ENCODE data around the gene NGDN. TPM values are rescaled to one million over a fixed set of nuclear protein-coding genes. Genes with fewer than 3 reads are reported as not detected.

Gene NGDN
- total RNA-seq, 3 donors from 2014 or later, result 115 to 120 (median 117) TPM

DNA sequence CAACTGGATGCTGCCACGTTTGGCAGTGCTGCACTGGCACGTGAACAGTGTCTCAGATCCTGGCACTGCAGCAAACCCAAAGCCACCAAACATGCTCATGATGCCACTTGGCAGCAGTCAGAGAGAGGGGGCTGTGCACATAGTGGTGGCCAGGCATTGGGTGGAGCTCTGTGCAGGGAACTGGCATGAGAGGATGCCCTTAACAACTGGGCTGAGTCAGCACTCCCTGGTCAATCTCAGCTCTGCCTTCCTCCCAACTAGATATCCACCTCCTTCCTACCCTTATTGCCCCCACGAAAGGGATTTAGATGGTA, 45.1 kb downstream of the NGDN start:
- DNase-seq, result no peak
- H3K36me3 Mint-ChIP-seq (ENCODE audit: insufficient read depth), result peaks cover 5% of the 10 kb centered on the region
- no peak for ATAC-seq
- H3K4me1 Mint-ChIP-seq (ENCODE audit: low read depth), result peaks cover 6% of the 10 kb centered on the region
- no peaks in the 10 kb centered on the region for H3K9me3 Mint-ChIP-seq
- H3K4me3 Mint-ChIP-seq, result no peak overlapping the region
- H3K27me3 Mint-ChIP-seq (ENCODE audit: low read depth), result no peaks in the 10 kb centered on the region

DNA sequence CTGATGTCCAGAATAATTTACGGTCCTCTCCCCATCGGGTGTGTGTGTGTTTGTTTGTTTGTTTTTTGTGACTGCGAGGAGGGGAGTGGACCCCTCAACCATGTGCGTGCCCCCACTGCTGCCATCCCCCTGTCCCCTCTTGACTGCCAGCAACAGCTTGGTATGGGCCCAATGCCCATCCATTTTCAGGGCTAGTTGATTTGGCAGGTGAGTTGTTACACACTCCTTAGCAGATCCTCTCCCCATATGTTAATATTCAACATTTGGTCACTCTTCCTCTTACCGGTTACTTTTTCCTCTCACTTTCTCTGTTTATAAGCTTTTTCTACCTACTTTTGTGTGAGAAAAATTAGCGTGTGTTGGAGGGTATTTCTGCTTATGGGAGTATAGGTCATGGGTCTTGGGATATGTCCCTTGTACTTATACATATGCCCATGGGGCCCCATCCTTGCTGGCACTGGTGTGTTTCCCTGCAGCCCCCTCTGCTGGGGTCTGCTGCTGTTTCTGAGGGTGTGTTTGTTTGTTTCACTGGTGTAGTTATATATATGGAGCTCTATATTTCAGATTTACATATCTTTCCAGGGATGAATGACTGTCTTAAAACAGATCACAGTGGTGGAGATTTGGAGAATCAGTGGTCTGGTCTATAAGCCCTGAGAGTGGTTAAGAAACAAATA, 48.3 kb downstream of the NGDN start:
- no peak for ATAC-seq
- peaks cover 2% of the 10 kb centered on the region for H3K36me3 Mint-ChIP-seq (ENCODE audit: insufficient read depth)
- no peak for DNase-seq
- no peaks in the 10 kb centered on the region for H3K9me3 Mint-ChIP-seq
- no peak overlapping the region for H3K4me3 Mint-ChIP-seq
- H3K4me1 Mint-ChIP-seq (ENCODE audit: low read depth), result no peaks in the 10 kb centered on the region
- no peaks in the 10 kb centered on the region for H3K27me3 Mint-ChIP-seq (ENCODE audit: low read depth)

DNA sequence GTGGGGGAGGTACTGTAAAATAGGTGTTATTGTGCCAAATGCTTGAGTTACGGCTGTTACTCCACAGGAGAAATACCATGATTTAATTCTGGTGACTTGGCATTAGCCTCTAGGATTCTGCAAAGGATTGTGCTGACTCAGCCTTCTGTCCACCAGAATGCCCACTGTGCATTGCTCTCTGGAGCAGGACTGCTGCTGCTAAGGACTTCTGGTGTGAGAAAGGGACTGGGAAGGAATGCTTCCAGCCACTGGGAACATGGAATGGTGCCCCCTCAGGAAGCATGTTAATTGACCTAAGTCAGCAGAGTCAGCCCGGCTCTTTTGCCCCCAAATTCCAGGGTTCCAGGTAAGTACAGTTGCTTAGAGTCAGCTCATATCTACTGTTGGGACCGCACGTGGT, 49.2 kb downstream of the NGDN start:
- H3K36me3 Mint-ChIP-seq (ENCODE audit: insufficient read depth), result peaks cover 2% of the 10 kb centered on the region
- H3K4me3 Mint-ChIP-seq, result no peak overlapping the region
- H3K9me3 Mint-ChIP-seq, result no peaks in the 10 kb centered on the region
- no peak for DNase-seq
- no peaks in the 10 kb centered on the region for H3K27me3 Mint-ChIP-seq (ENCODE audit: low read depth)
- ATAC-seq, result no peak
- no peaks in the 10 kb centered on the region for H3K4me1 Mint-ChIP-seq (ENCODE audit: low read depth)

DNA sequence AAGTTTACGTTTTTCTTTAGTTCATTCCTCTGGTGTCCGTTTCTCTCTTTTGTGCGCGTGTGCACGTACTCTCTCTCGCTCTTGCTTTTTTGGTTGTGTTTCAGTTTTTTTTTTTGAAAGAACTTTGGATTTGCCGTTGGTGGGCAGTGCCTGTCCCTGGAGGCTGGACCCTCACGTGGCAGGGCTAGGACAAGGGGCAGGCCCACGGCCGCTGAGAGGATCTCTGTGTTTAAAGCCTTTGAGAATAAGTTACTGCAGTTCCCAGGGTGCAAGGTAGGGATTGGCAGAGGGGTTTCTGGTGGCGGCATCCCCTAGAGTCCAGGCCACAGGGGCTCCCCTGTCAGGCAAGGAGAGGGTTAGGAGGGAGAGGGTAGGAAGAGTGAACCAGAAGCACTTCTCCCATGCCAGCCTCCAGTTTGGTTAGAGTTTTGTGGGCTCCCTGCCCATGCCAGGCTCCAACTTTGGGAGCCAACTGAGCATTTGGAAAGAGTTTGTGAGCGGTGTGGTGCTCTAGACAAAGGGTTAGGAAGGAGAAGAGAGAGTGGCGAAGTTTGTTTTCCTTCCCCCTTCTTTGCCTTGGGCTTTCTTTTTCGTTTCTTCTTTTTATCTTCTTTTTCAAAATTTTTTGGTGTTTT, 51.5 kb downstream of the NGDN start:
- Mint-ChIP-seq H3K4me1 (ENCODE audit: low read depth) (no peaks in the 10 kb centered on the region), H3K9me3 (no peaks in the 10 kb centered on the region), H3K4me3 (no peak overlapping the region), H3K36me3 (ENCODE audit: insufficient read depth) (no peaks in the 10 kb centered on the region), H3K27me3 (ENCODE audit: low read depth) (no peaks in the 10 kb centered on the region)
- ATAC-seq, result no peak
- no peak for DNase-seq

DNA sequence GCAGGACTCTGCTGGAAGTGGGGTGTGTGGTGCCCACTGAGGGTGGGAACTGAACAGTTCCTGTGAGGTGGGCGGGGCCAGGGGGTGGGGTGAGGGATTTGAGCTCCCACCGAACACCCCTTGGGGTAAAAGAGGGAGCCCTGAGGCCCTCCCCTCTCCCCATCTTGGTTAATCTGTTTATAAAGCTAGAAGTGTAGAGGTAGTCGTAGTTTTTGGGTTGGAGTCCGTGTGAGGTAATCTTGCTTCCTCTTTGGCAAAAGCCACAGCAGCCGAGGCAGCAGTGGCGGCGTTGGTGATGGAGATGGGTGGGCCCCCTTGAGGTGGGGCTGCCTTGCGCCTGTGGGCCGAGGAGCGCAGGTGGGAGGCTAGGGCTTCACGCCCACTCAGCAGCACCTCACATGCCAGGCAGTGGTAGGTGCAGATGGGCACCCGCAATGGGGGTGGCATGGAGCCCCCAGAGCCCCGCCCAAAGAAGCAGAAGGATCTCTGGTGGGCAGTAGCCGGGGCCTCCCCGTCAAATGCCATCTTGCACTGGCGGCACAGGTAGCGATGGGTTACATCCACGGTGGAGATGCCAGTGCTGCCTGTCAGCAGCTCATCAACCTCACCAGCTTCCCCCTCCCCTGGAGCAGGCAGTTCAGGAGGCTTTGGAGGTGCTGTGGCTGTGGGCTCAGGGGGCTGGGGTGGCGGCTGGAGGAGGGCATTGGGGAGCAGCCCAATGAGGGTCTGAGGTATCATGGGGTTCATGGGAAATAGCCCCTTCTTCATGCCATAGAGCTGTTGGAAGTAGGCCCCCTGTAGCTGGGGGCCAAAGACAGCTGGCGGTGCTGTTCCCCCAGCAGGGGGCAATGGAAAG, 52.5 kb downstream of the NGDN start:
- ATAC-seq, result no peak
- no peaks in the 10 kb centered on the region for H3K9me3 Mint-ChIP-seq
- DNase-seq, result no peak
- H3K27me3 Mint-ChIP-seq (ENCODE audit: low read depth), result no peaks in the 10 kb centered on the region
- no peaks in the 10 kb centered on the region for H3K36me3 Mint-ChIP-seq (ENCODE audit: insufficient read depth)
- no peaks in the 10 kb centered on the region for H3K4me1 Mint-ChIP-seq (ENCODE audit: low read depth)
- H3K4me3 Mint-ChIP-seq, result no peak overlapping the region

DNA sequence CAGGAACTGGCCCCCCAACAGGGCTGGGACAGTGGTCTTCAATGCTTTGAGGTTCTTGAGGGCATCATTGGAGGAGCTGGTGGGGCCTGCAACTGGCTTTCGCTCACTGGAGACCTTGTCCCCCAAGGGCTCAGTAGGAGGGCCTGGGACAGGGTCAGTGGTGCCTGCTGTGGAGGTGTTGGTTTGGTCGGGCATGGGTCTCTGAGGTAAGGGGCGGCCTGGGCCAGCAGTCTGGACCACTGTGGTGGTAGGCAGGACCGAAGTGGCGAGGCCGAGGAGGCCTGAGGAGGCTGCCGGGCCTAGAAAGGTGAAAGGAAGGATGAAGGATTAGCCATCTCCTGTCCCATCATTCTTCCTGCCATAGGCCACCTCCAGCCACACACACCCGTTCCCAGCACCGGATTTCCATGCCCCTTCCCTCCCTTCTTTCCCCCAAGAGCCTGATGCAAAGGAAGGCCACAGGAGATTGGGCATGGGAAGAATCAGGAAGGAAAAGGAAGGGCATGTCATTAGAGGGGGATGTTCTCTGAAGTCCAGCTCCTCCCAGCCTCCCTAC, 53.2 kb downstream of the NGDN start:
- Mint-ChIP-seq H3K9me3 (no peaks in the 10 kb centered on the region), H3K27me3 (ENCODE audit: low read depth) (no peaks in the 10 kb centered on the region), H3K4me1 (ENCODE audit: low read depth) (no peaks in the 10 kb centered on the region), H3K4me3 (no peak overlapping the region), H3K36me3 (ENCODE audit: insufficient read depth) (no peaks in the 10 kb centered on the region)
- no peak for DNase-seq
- ATAC-seq, result no peak

DNA sequence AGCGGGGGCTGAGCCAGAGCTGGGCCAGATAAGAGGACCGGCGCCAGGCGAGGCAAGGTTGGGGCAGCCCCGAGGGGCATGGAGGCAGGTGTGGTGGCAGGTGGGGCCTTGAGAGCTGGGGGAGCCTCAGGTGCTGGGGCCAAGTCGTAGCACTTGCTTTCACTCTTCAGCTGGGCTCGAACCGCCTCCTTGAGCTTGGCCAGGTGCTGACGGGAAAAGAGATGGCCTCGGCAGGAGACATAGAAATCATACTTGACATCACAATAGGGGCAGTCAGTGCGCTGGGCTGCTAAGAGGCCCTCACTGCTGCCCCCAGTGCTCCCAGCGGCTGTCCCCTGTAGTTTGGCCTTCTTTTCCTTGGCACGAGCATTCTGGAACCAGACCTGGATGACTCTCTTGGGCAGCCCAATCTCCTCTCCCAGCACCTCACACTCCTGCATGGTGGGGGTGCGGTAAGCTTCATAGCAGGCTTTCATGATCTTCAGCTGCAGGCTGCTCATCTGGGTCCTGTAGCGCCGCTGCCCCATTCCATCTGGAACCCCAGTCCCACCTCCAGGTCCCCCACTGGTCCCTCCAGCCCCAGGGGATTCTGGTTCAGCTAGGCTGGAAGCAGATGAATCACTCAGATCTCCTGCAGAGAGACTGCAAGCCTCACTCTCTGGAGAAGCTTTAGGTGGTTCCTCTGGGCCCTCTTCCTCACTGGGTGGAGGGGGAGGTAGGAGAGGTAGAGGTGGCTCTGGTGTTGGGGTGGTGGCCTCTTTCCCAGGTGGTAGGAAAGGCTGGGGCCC, 53.9 kb downstream of the NGDN start:
- no peaks in the 10 kb centered on the region for H3K36me3 Mint-ChIP-seq (ENCODE audit: insufficient read depth)
- H3K27me3 Mint-ChIP-seq (ENCODE audit: low read depth), result no peaks in the 10 kb centered on the region
- ATAC-seq (no peak), DNase-seq (no peak)
- H3K9me3 Mint-ChIP-seq, result no peaks in the 10 kb centered on the region
- H3K4me3 Mint-ChIP-seq, result no peak overlapping the region
- H3K4me1 Mint-ChIP-seq (ENCODE audit: low read depth), result no peaks in the 10 kb centered on the region

DNA sequence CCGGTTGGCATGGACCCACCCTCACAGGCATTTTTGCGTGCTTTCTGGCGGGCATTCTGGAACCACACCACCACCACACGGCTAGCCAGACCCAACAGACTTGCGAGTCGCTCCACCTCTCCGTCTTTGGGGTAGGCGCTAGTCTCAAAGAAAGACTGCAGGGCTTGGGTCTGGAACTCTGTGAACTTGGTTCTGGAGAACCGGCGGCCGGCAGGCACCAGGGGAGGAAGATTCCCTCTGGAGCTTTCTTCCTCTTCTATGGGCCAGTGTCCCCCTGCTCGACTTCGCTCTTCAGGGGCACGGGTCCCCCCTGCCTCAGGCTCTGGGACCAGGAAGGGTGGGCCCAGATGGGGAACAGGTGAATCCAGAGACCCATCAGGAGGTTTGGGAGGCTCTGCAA, 55.5 kb downstream of the NGDN start:
- Mint-ChIP-seq H3K9me3 (no peaks in the 10 kb centered on the region), H3K36me3 (ENCODE audit: insufficient read depth) (no peaks in the 10 kb centered on the region), H3K27me3 (ENCODE audit: low read depth) (no peaks in the 10 kb centered on the region)

DNA sequence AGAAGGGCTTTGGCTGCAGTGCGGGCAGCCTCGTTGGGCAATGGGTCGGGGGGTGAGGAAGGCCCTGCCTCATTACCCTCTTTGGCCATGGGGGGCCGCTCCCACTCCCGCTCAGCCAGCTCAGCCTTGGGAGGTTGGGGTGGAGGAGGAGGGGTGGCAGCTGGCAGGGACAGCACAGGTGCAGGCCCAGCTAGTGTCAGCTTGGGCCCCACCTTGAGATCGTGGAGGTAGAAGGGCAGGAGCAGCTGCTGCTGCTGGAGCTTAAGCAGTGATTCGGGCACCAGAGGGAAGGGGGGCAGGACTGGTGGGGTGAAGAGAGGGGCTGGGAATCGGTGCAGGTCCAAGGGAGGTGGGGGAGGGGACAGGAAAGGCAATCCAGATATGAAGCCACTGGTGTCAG, 56.1 kb downstream of the NGDN start:
- H3K9me3 Mint-ChIP-seq, result no peaks in the 10 kb centered on the region
- H3K27me3 Mint-ChIP-seq (ENCODE audit: low read depth), result no peaks in the 10 kb centered on the region
- ATAC-seq, result no peak
- no peaks in the 10 kb centered on the region for H3K36me3 Mint-ChIP-seq (ENCODE audit: insufficient read depth)
- DNase-seq, result no peak
- H3K4me1 Mint-ChIP-seq (ENCODE audit: low read depth), result no peaks in the 10 kb centered on the region
- no peak overlapping the region for H3K4me3 Mint-ChIP-seq

More for the DNA sequence above, 55.5 kb downstream of the NGDN start:
- Mint-ChIP-seq H3K4me1 (ENCODE audit: low read depth) (no peaks in the 10 kb centered on the region), H3K4me3 (no peak overlapping the region)
- ATAC-seq, result no peak
- no peak for DNase-seq

Other genes with a start within 250 kb of the NGDN start
- not detected for gene RNF212B, start 231.8 kb upstream of the NGDN start, total RNA-seq
- 1 to 10 TPM; 5.8 to 8.4 (median 8.1) TPM for gene HOMEZ, start 183.6 kb upstream of the NGDN start, total RNA-seq
- 1 to 10 TPM; 7.3 to 7.9 (median 7.8) TPM for gene PPP1R3E, start 166.8 kb upstream of the NGDN start, total RNA-seq
- gene BCL2L2, start 162.9 kb upstream of the NGDN start, total RNA-seq, result under 1 TPM; 0.10 to 0.73 (median 0.40) TPM
- 100 to 1,000 TPM; 319 to 339 (median 333) TPM for gene PABPN1, start 148.2 kb upstream of the NGDN start, total RNA-seq
- gene SLC22A17, start 116.8 kb upstream of the NGDN start, total RNA-seq, result 1 to 10 TPM; 2.0 to 2.4 (median 2.3) TPM
- gene EFS, start 104.5 kb upstream of the NGDN start, total RNA-seq, result under 1 TPM in 2 of 3 donors, not detected in 1; 0.08 TPM
- gene IL25, start 96.9 kb upstream of the NGDN start, total RNA-seq, result not detected
- gene CMTM5, start 92.7 kb upstream of the NGDN start, total RNA-seq, result not detected
- gene MYH6, start 61.4 kb upstream of the NGDN start, total RNA-seq, result not detected
- under 1 TPM in 1 of 3 donors, not detected in 2; 0.03 TPM for gene MYH7, start 34.0 kb upstream of the NGDN start, total RNA-seq
- 1 to 10 TPM in 2 of 3 donors, under 1 TPM in 1; 0.58 to 1.1 (median 1.1) TPM for gene ZFHX2, start 82.1 kb downstream of the NGDN start, total RNA-seq
- 10 to 100 TPM; 17.1 to 18.8 (median 17.6) TPM for gene THTPA, start 86.6 kb downstream of the NGDN start, total RNA-seq
- gene AP1G2, start 98.1 kb downstream of the NGDN start, total RNA-seq, result 100 to 1,000 TPM in 2 of 3 donors, 10 to 100 TPM in 1; 86.9 to 113 (median 108) TPM
- gene JPH4, start 109.1 kb downstream of the NGDN start, total RNA-seq, result under 1 TPM; 0.11 to 0.27 (median 0.13) TPM
- 1 to 10 TPM; 1.4 to 3.2 (median 1.7) TPM for gene DHRS2, start 166.7 kb downstream of the NGDN start, total RNA-seq